GM23338 (cell line): ENCODE measurements around the gene ENOX1. TPM values are rescaled to one million over a fixed set of nuclear protein-coding genes. Genes with fewer than 3 reads are reported as not detected.

Experiments used
- ATAC-seq: fragments of 200-7000 bp; cut with Tn5 transposase; 3 replicates; pipeline ENCODE4 v1.9.1; 2020
- DNase-seq: peaks from one replicate; pipeline ENCODE4 v3.0.0-alpha.2; 2015; ENCODE audit warnings: low spot score
- H2AFZ ChIP-seq: fragments of 200-600 bp; sonication (generic); 2 replicates; pipeline ENCODE4 v1.8.0; 2016; ENCODE audit warnings: antibody characterized with exemption, mild to moderate bottlenecking, moderate library complexity
- H3F3A ChIP-seq: fragments of 200-600 bp; sonication (generic); replicated peaks from 2 replicates; pipeline ENCODE4 v1.8.0; 2017; ENCODE audit warnings: antibody characterized with exemption, mixed run types, low read depth
- H3K27ac ChIP-seq: fragments of 200-600 bp; sonication (generic); 2 replicates; pipeline ENCODE4 v1.6.1; 2016; ENCODE audit warnings: low read depth
- H3K27me3 ChIP-seq: fragments of 200-600 bp; sonication (generic); 2 replicates; pipeline ENCODE4 v1.8.0; 2016; ENCODE audit warnings: mild to moderate bottlenecking, mixed run types, moderate library complexity; ENCODE audit not compliant: insufficient read depth
- H3K36me3 ChIP-seq: fragments of 200-600 bp; sonication (generic); 2 replicates; pipeline ENCODE4 v1.8.0; 2016; ENCODE audit warnings: mild to moderate bottlenecking; ENCODE audit not compliant: insufficient read depth
- H3K4me1 ChIP-seq: fragments of 200-600 bp; sonication (generic); 2 replicates; pipeline ENCODE4 v1.8.0; 2016; ENCODE audit warnings: mild to moderate bottlenecking, moderate library complexity; ENCODE audit not compliant: insufficient read depth
- H3K4me2 ChIP-seq: fragments of 200-600 bp; sonication (generic); 2 replicates; pipeline ENCODE4 v1.7.1; 2017; ENCODE audit warnings: mixed run types
- H3K4me3 ChIP-seq: fragments of 200-600 bp; sonication (generic); 2 replicates; pipeline ENCODE4 v1.6.1; 2016; ENCODE audit warnings: mixed run types
- H3K79me2 ChIP-seq: fragments of 200-600 bp; sonication (generic); replicated peaks from 2 replicates; pipeline ENCODE4 v1.8.0; 2017; ENCODE audit warnings: mild to moderate bottlenecking; ENCODE audit not compliant: insufficient read depth
- H3K9me2 ChIP-seq: fragments of 200-600 bp; sonication (generic); 2 replicates; pipeline ENCODE4 v1.8.0; 2017; ENCODE audit not compliant: insufficient read depth
- H4K20me1 ChIP-seq: fragments of 200-600 bp; sonication (generic); replicated peaks from 2 replicates; pipeline ENCODE4 v1.8.0; 2017; ENCODE audit warnings: mild to moderate bottlenecking; ENCODE audit not compliant: insufficient read depth
- H3K27ac Mint-ChIP-seq: 2 replicates; pipeline ENCODE4 v1.8.0; 2020; ENCODE audit warnings: inconsistent platforms, mild to moderate bottlenecking, moderate library complexity, mixed read lengths
- H3K27me3 Mint-ChIP-seq: 3 replicates; pipeline ENCODE4 v1.8.0; 2022; ENCODE audit warnings: low read depth, mild to moderate bottlenecking, moderate library complexity, mixed read lengths, inconsistent platforms; ENCODE audit not compliant: insufficient read depth, poor library complexity
- H3K36me3 Mint-ChIP-seq: 3 replicates; pipeline ENCODE4 v1.8.0; 2021; ENCODE audit warnings: low read depth, mild to moderate bottlenecking, inconsistent platforms, moderate library complexity, mixed read lengths
- H3K4me1 Mint-ChIP-seq: 3 replicates; pipeline ENCODE4 v1.8.0; 2020; ENCODE audit warnings: mild to moderate bottlenecking, inconsistent platforms, mixed read lengths
- H3K4me3 Mint-ChIP-seq: 3 replicates; pipeline ENCODE4 v1.8.0; 2021; ENCODE audit warnings: moderate library complexity, mild to moderate bottlenecking, inconsistent platforms, mixed read lengths
- H3K9me3 Mint-ChIP-seq: 3 replicates; pipeline ENCODE4 v1.8.0; 2020; ENCODE audit warnings: moderate library complexity, mild to moderate bottlenecking, inconsistent platforms, mixed read lengths
- CREB1 ChIP-seq: fragments of 250-450 bp; sonication (Bioruptor Pico); IDR thresholded peaks from 2 replicates; pipeline ENCODE4 v1.5.0; 2020; ENCODE audit warnings: low read depth, mild to moderate bottlenecking, moderate library complexity
- EZH2 ChIP-seq: fragments of 200-600 bp; sonication (generic); IDR thresholded peaks from one replicate; pipeline ENCODE4 v1.8.0; 2017; ENCODE audit warnings: antibody characterized with exemption, mild to moderate bottlenecking, low read depth; ENCODE audit not compliant: unreplicated experiment
- EZH2phosphoT487 ChIP-seq: fragments of 200-600 bp; sonication (generic); IDR thresholded peaks from one replicate; pipeline ENCODE4 v1.8.1; 2018; ENCODE audit warnings: antibody characterized with exemption; ENCODE audit not compliant: unreplicated experiment
- JUNB ChIP-seq: IDR thresholded peaks from one replicate; pipeline ENCODE4 v1.6.1; 2016; ENCODE audit warnings: antibody characterized with exemption; ENCODE audit not compliant: unreplicated experiment
- NANOG ChIP-seq: IDR thresholded peaks from 2 replicates; pipeline ENCODE4 v1.6.1; 2016; ENCODE audit warnings: antibody characterized with exemption, borderline replicate concordance
- STAT1 ChIP-seq: IDR thresholded peaks from one replicate; pipeline ENCODE4 v1.6.1; 2016; ENCODE audit warnings: antibody characterized with exemption; ENCODE audit not compliant: unreplicated experiment
- ZNF114 ChIP-seq: fragments of 250-450 bp; sonication (Bioruptor Pico); IDR thresholded peaks from 2 replicates; pipeline ENCODE4 v1.5.0; 2020; ENCODE audit warnings: mild to moderate bottlenecking, moderate library complexity
- ZNF331 ChIP-seq: fragments of 250-450 bp; sonication (Bioruptor Pico); IDR thresholded peaks from 2 replicates; pipeline ENCODE4 v1.5.0; 2020; ENCODE audit warnings: low read depth, mild to moderate bottlenecking, moderate library complexity
- polyA plus RNA-seq: library from polyadenylated mRNA; unstranded; fragments of >200 nt; fragmentation: Nextera tagmentation; extraction: Ambion mirVana; gene quantifications from 2 replicates; pipeline ENCODE4 v1.2.1, GENCODE V29; 2016
- total RNA-seq: library from RNA; depleted of rRNA; stranded (reverse); fragments of >200 nt; shearing (Covaris generic); gene quantifications from 2 replicates; pipeline ENCODE4 v1.2.3, GENCODE V29; 2014
- TF ChIP-seq, protein P1 (sequence below): fragments of 250-450 bp; sonication (Bioruptor Pico); IDR thresholded peaks from 2 replicates; pipeline ENCODE4 v1.5.0; 2020; ENCODE audit warnings: mild to moderate bottlenecking, moderate library complexity
- TF ChIP-seq, protein P2 (sequence below): IDR thresholded peaks from 2 replicates; pipeline ENCODE4 v1.6.1; 2016; ENCODE audit warnings: antibody characterized with exemption

ENOX1 gene
- total and polyA plus RNA-seq, 2 experiments from 2014 or later, result 0.66 to 0.81 TPM

DNA sequence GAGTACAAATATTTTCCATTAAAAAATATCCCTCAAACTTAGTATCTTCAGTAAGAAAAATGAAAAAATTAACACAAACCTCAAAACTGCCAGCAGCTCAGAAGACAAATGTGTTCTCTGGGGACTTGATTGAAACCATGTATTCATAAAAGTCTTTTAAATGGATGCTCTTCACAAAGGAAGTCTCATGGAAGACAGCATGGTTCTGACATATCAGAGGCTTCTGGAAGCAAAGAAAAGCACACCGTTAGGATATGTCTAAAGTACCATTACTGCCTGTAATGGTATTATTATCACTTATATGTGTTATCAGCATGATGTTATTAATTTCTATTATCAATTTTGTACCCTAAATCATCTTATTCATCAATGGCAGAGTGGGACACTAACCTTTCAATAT is 302.8 kb downstream of the ENOX1 start (continued):
- TF ChIP-seq, protein P1, sequence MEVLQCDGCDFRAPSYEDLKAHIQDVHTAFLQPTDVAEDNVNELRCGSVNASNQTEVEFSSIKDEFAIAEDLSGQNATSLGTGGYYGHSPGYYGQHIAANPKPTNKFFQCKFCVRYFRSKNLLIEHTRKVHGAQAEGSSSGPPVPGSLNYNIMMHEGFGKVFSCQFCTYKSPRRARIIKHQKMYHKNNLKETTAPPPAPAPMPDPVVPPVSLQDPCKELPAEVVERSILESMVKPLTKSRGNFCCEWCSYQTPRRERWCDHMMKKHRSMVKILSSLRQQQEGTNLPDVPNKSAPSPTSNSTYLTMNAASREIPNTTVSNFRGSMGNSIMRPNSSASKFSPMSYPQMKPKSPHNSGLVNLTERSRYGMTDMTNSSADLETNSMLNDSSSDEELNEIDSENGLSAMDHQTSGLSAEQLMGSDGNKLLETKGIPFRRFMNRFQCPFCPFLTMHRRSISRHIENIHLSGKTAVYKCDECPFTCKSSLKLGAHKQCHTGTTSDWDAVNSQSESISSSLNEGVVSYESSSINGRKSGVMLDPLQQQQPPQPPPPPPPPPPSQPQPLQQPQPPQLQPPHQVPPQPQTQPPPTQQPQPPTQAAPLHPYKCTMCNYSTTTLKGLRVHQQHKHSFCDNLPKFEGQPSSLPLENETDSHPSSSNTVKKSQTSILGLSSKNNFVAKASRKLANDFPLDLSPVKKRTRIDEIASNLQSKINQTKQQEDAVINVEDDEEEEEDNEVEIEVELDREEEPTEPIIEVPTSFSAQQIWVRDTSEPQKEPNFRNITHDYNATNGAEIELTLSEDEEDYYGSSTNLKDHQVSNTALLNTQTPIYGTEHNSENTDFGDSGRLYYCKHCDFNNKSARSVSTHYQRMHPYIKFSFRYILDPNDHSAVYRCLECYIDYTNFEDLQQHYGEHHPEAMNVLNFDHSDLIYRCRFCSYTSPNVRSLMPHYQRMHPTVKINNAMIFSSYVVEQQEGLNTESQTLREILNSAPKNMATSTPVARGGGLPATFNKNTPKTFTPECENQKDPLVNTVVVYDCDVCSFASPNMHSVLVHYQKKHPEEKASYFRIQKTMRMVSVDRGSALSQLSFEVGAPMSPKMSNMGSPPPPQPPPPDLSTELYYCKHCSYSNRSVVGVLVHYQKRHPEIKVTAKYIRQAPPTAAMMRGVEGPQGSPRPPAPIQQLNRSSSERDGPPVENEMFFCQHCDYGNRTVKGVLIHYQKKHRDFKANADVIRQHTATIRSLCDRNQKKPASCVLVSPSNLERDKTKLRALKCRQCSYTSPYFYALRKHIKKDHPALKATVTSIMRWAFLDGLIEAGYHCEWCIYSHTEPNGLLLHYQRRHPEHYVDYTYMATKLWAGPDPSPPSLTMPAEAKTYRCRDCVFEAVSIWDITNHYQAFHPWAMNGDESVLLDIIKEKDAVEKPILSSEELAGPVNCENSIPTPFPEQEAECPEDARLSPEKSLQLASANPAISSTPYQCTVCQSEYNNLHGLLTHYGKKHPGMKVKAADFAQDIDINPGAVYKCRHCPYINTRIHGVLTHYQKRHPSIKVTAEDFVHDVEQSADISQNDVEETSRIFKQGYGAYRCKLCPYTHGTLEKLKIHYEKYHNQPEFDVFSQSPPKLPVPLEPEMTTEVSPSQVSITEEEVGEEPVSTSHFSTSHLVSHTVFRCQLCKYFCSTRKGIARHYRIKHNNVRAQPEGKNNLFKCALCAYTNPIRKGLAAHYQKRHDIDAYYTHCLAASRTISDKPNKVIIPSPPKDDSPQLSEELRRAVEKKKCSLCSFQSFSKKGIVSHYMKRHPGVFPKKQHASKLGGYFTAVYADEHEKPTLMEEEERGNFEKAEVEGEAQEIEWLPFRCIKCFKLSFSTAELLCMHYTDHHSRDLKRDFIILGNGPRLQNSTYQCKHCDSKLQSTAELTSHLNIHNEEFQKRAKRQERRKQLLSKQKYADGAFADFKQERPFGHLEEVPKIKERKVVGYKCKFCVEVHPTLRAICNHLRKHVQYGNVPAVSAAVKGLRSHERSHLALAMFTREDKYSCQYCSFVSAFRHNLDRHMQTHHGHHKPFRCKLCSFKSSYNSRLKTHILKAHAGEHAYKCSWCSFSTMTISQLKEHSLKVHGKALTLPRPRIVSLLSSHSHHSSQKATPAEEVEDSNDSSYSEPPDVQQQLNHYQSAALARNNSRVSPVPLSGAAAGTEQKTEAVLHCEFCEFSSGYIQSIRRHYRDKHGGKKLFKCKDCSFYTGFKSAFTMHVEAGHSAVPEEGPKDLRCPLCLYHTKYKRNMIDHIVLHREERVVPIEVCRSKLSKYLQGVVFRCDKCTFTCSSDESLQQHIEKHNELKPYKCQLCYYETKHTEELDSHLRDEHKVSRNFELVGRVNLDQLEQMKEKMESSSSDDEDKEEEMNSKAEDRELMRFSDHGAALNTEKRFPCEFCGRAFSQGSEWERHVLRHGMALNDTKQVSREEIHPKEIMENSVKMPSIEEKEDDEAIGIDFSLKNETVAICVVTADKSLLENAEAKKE, result no peak

DNA sequence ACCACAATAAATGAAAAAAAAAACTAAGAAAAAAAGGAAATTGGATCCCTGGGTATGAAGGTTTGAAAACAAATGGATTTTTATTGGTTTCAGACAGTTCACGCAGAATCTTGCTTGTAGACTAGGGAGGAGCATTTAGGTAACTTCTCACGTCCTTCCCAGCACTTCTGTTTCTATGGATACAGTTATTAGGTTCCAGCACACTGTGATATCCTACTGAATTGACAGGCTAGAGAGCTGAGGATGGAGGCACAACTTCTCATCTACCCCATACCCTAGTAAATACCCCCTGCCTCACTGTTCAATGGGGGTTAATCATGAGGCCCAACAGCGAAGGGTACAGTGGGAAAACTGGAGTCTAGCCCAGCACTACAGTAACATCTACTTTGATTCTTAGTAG is 304.1 kb downstream of the ENOX1 start:
- ATAC-seq, result no peak
- H3K36me3 ChIP-seq, result no peaks in the 10 kb centered on the region
- H3K27ac Mint-ChIP-seq, result no peak overlapping the region
- H2AFZ ChIP-seq, result no peak overlapping the region
- no peaks in the 10 kb centered on the region for H3K4me1 ChIP-seq
- H3K27me3 ChIP-seq, result no peaks in the 10 kb centered on the region
- H3K79me2 ChIP-seq, result no peaks in the 10 kb centered on the region
- H3K4me3 Mint-ChIP-seq, result no peak overlapping the region
- H3K36me3 Mint-ChIP-seq, result no peaks in the 10 kb centered on the region
- H3K27me3 Mint-ChIP-seq, result no peaks in the 10 kb centered on the region
- H3K4me1 Mint-ChIP-seq, result no peaks in the 10 kb centered on the region; the same call in 1 of the 3 replicates
- no peak overlapping the region for H3K27ac ChIP-seq
- no peaks in the 10 kb centered on the region for H3F3A ChIP-seq
- no peak overlapping the region for H3K4me2 ChIP-seq
- H3K4me3 ChIP-seq, result no peak overlapping the region
- H4K20me1 ChIP-seq, result no peaks in the 10 kb centered on the region
- H3K9me2 ChIP-seq, result no peaks in the 10 kb centered on the region
- DNase-seq, result no peak
- H3K9me3 Mint-ChIP-seq, result no peaks in the 10 kb centered on the region
- TF ChIP-seq STAT1 (no peak), ZNF331 (CRISPR knock-in tag) (no peak), EZH2phosphoT487 (no peak), EZH2 (no peak), ZNF114 (CRISPR knock-in tag) (no peak), JUNB (no peak), NANOG (no peak), CREB1 (CRISPR knock-in tag) (no peak)
- TF ChIP-seq, protein P1, result no peak
- TF ChIP-seq, protein P2, sequence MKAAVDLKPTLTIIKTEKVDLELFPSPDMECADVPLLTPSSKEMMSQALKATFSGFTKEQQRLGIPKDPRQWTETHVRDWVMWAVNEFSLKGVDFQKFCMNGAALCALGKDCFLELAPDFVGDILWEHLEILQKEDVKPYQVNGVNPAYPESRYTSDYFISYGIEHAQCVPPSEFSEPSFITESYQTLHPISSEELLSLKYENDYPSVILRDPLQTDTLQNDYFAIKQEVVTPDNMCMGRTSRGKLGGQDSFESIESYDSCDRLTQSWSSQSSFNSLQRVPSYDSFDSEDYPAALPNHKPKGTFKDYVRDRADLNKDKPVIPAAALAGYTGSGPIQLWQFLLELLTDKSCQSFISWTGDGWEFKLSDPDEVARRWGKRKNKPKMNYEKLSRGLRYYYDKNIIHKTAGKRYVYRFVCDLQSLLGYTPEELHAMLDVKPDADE, result no peak
